HG03139 (cell line): ENCODE data around the gene ZNF148.

ENCODE experiments used
- ATAC-seq: cut with Tn5 transposase; IDR thresholded peaks from one replicate; pipeline ENCODE4 v1.9.1; 2021; ENCODE audit not compliant: unreplicated experiment

ZNF148 gene

GRCh38 chr3:125192190-125193035 lies 182.7 kb downstream of the ZNF148 start:
- peak; percentile 50 for ATAC-seq

GRCh38 chr3:125191730-125192129 lies 183.4 kb downstream of the ZNF148 start:
- ATAC-seq, result no peak

- ATAC-seq, result no peak
These were observed 183.9 kb downstream of the ZNF148 start for GRCh38 chr3:125191256-125191655.

DNA sequence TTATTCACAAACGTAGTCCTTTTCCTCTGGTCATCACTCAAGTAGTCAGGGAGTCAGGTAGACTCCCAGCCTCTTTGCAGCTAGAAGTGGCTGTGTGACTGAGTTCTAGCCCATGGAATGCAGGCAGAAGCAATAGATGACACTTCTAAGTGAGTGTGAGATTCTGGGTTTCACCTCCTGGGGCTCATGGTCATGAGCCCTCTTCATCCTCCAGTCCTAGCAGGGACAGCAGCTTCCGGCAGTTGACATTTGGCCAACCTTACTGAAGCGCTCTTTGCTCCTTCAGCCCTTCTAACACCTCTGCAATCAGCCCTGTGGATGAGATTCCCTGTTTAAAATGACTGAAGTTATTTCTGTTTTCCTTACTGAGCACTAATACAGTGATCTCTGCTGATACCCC lies 184.3 kb downstream of the ZNF148 start:
- ATAC-seq, result no peak

- ATAC-seq, result no peak
These were observed 185.6 kb downstream of the ZNF148 start for GRCh38 chr3:125189378-125190165.

GRCh38 chr3:125188955-125189354 lies 186.2 kb downstream of the ZNF148 start:
- no peak for ATAC-seq

GRCh38 chr3:125187599-125187910 lies 187.6 kb downstream of the ZNF148 start:
- no peak for ATAC-seq

GRCh38 chr3:125186800-125187598 lies 188.1 kb downstream of the ZNF148 start:
- ATAC-seq, result no peak

- peak; percentile 83 for ATAC-seq
These were observed 188.8 kb downstream of the ZNF148 start for GRCh38 chr3:125186261-125186787.

- no peak for ATAC-seq
These were observed 189.3 kb downstream of the ZNF148 start for GRCh38 chr3:125185805-125186204.

GRCh38 chr3:125179884-125180240 lies 195.3 kb downstream of the ZNF148 start:
- no peak for ATAC-seq

- no peak for ATAC-seq
These were observed 195.8 kb downstream of the ZNF148 start for GRCh38 chr3:125179143-125179883.

DNA sequence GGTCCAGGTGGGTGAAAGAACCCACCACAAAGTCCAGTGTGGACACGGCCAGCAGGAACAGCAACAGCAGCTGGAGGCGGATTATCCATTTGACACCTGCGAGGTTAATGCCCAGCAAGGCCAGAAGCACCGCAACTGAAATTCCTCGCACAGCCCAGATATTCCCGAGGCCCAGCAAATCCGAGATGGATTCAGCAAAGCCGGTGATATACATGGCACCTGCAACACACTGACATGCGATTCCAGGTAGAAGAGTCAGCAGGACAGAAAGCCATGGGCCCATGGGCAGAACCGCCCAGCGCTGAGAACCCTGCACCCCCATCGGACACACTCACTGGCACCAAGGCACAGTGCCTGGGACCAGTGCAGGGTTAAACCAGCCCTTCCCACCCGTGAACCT lies 197.4 kb downstream of the ZNF148 start:
- no peak for ATAC-seq
